ENCODE results near the gene BLOC1S6. TPM values are rescaled to one million over a fixed set of nuclear protein-coding genes. Genes with fewer than 3 reads are reported as not detected.

BLOC1S6 gene
- total and polyA plus RNA-seq, 2 of the 13 experiments (the other 11 are each of a cell fraction or from before 2014, with no cell fraction given) = 11.8 to 44.3 TPM

DNA sequence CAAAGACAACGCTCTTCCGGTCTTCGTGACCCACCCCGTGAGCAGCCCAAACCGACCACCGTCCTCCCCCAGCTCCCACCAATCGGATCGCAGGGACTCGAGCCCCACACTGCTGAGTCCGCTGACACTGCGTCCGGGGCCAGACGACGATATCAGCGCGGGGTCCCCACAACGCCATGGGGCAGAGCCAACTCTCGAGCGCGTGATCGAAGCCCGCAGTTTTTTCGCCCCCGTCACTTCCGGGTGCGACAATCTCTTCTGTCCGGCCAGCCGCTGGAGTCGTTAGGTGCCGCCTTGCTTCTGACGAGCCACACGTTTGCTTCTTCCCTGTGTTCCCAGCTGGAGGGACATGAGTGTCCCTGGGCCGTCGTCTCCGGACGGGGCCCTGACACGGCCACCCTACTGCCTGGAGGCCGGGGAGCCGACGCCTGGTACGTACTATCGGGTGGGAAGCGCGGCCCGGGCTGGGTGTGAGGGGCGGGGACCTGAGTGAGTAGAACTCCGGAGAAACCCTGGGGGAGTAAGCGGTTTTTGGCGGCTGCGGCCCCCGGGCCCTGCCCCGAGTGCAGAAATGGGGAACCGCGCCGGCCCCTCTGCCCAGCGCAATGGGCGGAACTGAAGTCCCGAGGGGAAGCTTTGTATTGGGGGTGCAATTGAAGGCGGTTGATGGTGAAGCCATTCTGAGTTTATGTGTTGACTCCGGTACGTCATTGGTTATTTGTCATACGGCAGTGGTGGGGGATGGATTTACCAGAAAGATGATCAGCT, at the start of gene BLOC1S6 (continued):
- TF ChIP-seq ZSCAN21 (CRISPR knock-in tag; IDR thresholded peaks at IDR 0.05; ENCODE audit: borderline replicate concordance) (0 out of 2 replicates have a peak, but pooled peaks have one; percentile 54), ZNF773 (CRISPR knock-in tag; IDR thresholded peaks at IDR 0.05; ENCODE audit: borderline replicate concordance) (no peak), ZBTB44 (CRISPR knock-in tag; IDR thresholded peaks at IDR 0.05) (no peak), CENPX (CRISPR knock-in tag; IDR thresholded peaks at IDR 0.05) (no peak), DDIT3 (CRISPR knock-in tag; IDR thresholded peaks at IDR 0.05) (no peak), ZSCAN12 (CRISPR knock-in tag; IDR thresholded peaks at IDR 0.05) (no peak), DPF2 (CRISPR knock-in tag; IDR thresholded peaks at IDR 0.05; ENCODE audit: borderline replicate concordance, low read depth) (no peak; the same call in 1 of the 2 replicates), TCF7 (IDR thresholded peaks at IDR 0.05; ENCODE audit: low read depth) (no peak), PHB2 (IDR thresholded peaks at IDR 0.05; ENCODE audit: partially characterized antibody) (no peak), EHMT2 (IDR thresholded peaks at IDR 0.05; ENCODE audit: borderline replicate concordance, low read depth, low read length) (peak; percentile 48; the same call in 1 of the 2 replicates), NFRKB (IDR thresholded peaks at IDR 0.05) (no peak), TRIM24 (CRISPR knock-in tag; IDR thresholded peaks at IDR 0.05) (no peak), FOXA3 (CRISPR knock-in tag; IDR thresholded peaks at IDR 0.05) (peak; percentile 61), ZFP37 (CRISPR knock-in tag; IDR thresholded peaks at IDR 0.05; ENCODE audit: borderline replicate concordance) (peak; percentile 54; the same call in 1 of the 2 replicates), ZBTB26 (CRISPR knock-in tag; IDR thresholded peaks at IDR 0.05; ENCODE audit: borderline replicate concordance) (no peak; the same call in 1 of the 2 replicates), MED1 (CRISPR knock-in tag; IDR thresholded peaks at IDR 0.05) (peak; percentile 73), ZNF878 (CRISPR knock-in tag; IDR thresholded peaks at IDR 0.05) (peak; percentile 82; the same call in 1 of the 2 replicates), ZNF564 (CRISPR knock-in tag; IDR thresholded peaks at IDR 0.05) (peak; percentile 89; the same call in 1 of the 2 replicates), ZNF746 (CRISPR knock-in tag; IDR thresholded peaks at IDR 0.05) (peak; percentile 80)
- TF ChIP-seq, protein P1, sequence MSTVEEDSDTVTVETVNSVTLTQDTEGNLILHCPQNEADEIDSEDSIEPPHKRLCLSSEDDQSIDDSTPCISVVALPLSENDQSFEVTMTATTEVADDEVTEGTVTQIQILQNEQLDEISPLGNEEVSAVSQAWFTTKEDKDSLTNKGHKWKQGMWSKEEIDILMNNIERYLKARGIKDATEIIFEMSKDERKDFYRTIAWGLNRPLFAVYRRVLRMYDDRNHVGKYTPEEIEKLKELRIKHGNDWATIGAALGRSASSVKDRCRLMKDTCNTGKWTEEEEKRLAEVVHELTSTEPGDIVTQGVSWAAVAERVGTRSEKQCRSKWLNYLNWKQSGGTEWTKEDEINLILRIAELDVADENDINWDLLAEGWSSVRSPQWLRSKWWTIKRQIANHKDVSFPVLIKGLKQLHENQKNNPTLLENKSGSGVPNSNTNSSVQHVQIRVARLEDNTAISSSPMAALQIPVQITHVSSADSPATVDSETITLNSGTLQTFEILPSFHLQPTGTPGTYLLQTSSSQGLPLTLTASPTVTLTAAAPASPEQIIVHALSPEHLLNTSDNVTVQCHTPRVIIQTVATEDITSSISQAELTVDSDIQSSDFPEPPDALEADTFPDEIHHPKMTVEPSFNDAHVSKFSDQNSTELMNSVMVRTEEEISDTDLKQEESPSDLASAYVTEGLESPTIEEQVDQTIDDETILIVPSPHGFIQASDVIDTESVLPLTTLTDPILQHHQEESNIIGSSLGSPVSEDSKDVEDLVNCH (CRISPR knock-in tag; IDR thresholded peaks at IDR 0.05) = no peak
- TF ChIP-seq, protein P2, sequence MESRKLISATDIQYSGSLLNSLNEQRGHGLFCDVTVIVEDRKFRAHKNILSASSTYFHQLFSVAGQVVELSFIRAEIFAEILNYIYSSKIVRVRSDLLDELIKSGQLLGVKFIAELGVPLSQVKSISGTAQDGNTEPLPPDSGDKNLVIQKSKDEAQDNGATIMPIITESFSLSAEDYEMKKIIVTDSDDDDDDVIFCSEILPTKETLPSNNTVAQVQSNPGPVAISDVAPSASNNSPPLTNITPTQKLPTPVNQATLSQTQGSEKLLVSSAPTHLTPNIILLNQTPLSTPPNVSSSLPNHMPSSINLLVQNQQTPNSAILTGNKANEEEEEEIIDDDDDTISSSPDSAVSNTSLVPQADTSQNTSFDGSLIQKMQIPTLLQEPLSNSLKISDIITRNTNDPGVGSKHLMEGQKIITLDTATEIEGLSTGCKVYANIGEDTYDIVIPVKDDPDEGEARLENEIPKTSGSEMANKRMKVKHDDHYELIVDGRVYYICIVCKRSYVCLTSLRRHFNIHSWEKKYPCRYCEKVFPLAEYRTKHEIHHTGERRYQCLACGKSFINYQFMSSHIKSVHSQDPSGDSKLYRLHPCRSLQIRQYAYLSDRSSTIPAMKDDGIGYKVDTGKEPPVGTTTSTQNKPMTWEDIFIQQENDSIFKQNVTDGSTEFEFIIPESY (CRISPR knock-in tag; IDR thresholded peaks at IDR 0.05) = no peak

Measured in HepG2 (cell line).